ENCODE measurements around the gene WDFY2. TPM values are rescaled to one million over a fixed set of nuclear protein-coding genes. Genes with fewer than 3 reads are reported as not detected.

Gene WDFY2
- total RNA-seq, 1 donor from 2014 or later = 11.1 TPM

DNA sequence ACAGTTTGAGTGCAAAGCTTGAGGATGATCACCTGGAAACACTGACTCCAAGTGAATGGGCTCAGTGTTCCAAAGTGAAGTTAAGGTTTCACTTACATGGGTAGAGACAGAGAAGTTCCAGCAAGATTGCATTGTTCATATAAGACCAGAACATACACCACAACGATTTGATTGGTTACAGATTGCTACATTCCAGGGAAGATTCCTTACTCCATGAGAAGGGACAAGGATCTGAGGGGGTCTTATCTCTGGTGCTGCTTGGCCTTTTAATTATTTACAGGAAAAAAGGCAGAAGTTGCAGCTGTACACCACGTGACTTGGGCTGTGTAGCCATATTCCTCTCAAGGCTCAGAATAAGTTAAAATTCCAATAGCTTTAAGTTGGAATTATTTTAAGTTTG, 12.3 kb downstream of the WDFY2 start:
- H3K4me3 Mint-ChIP-seq = no peak overlapping the region
- no peaks in the 10 kb centered on the region for H3K27me3 Mint-ChIP-seq
- H3K27ac Mint-ChIP-seq = no peak overlapping the region
- H3K4me1 Mint-ChIP-seq = peaks cover 15% of the 10 kb centered on the region
- peaks cover 6% of the 10 kb centered on the region for H3K36me3 Mint-ChIP-seq (ENCODE audit: low read depth)
- intact Hi-C loops (cut with micrococcal nuclease) = no loop called here
- H3K9me3 Mint-ChIP-seq = peaks cover 5% of the 10 kb centered on the region
- DNase-seq = no peak

DNA sequence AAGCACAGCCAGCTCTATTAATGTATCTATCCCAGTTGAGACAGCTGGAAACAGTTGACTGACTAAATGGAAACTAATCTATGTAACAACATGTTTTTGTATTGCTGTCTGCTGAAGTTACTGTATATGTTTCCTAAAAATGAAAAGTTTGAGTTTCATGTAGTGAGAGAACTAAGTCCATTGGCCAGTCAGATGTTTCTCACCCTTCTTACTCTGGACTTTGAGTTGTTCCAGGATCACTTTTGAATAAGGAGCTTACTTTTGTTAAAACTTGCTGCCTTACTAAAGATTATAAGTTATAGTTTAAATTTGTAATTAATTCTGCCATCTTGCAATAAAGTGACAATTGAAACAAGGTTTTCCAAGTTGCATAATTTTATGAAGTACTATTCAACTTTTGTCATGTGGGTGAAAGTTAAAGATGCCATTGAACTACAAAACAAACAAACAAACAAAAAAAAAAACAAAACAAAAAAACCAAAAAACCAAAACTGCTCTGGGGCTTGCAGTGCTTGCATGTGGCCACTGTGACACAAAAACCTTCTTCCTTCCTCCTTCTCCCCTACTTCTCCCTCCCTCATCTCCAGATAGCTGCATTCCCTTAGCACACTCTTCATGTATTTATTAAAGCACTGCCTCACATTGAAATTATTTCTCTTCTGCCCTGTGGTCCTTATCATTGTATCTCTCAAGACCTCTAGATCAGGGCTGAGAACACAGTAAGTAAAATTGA, 15.3 kb downstream of the WDFY2 start:
- no peaks in the 10 kb centered on the region for H3K27me3 Mint-ChIP-seq
- no peak overlapping the region for H3K27ac Mint-ChIP-seq
- peaks cover 15% of the 10 kb centered on the region for H3K36me3 Mint-ChIP-seq (ENCODE audit: low read depth)
- intact Hi-C loops (cut with micrococcal nuclease) = no loop called here
- peaks cover 17% of the 10 kb centered on the region for H3K9me3 Mint-ChIP-seq
- H3K4me3 Mint-ChIP-seq = no peak overlapping the region
- H3K4me1 Mint-ChIP-seq = peaks cover 15% of the 10 kb centered on the region
- DNase-seq = no peak

DNA sequence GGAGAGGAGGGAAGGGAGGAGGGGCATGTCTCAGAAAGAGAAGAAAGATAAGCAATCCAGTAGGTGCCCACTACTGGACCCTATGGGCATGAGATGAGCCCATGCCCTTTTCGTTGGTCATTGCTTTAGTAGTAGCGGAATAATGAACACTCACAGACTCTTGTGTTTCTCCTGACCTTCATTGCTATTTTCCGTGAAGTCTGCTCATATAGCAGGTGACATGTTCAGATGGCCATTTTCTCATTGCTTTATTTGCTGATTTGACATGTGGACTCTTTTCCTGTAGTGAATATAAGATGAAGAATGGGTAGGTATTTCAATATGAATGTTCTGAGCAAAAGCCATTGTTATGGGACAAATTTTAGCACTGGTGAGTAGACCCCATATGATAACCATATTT, 16.4 kb downstream of the WDFY2 start:
- DNase-seq = no peak
- Mint-ChIP-seq H3K36me3 (ENCODE audit: low read depth) (peaks cover 15% of the 10 kb centered on the region), H3K4me1 (peaks cover 14% of the 10 kb centered on the region), H3K27me3 (no peaks in the 10 kb centered on the region), H3K4me3 (no peak overlapping the region), H3K9me3 (peaks cover 22% of the 10 kb centered on the region), H3K27ac (no peak overlapping the region)
- intact Hi-C loops (cut with micrococcal nuclease) = no loop called here

- no peak overlapping the region for H3K4me3 Mint-ChIP-seq
- intact Hi-C loops (cut with micrococcal nuclease) = no loop called here
These were observed 17.6 kb downstream of the WDFY2 start for GRCh38 chr13:51601601-51602565.

GRCh38 chr13:51603716-51604115, 19.5 kb downstream of the WDFY2 start:
- H3K36me3 Mint-ChIP-seq (ENCODE audit: low read depth) = peaks cover 18% of the 10 kb centered on the region
- H3K4me3 Mint-ChIP-seq = no peak overlapping the region
- no peak overlapping the region for H3K27ac Mint-ChIP-seq
- intact Hi-C loops (cut with micrococcal nuclease) = no loop called here
- H3K27me3 Mint-ChIP-seq = no peaks in the 10 kb centered on the region
- H3K4me1 Mint-ChIP-seq = peaks cover 11% of the 10 kb centered on the region
- peaks cover 22% of the 10 kb centered on the region for H3K9me3 Mint-ChIP-seq
- DNase-seq = no peak

More at GRCh38 chr13:51601601-51602565, 17.6 kb downstream of the WDFY2 start:
- DNase-seq = no peak
- no peaks in the 10 kb centered on the region for H3K27me3 Mint-ChIP-seq
- peaks cover 15% of the 10 kb centered on the region for H3K36me3 Mint-ChIP-seq (ENCODE audit: low read depth)
- H3K27ac Mint-ChIP-seq = no peak overlapping the region
- peaks cover 14% of the 10 kb centered on the region for H3K4me1 Mint-ChIP-seq
- H3K9me3 Mint-ChIP-seq = peaks cover 22% of the 10 kb centered on the region

- Mint-ChIP-seq H3K4me3 (no peak overlapping the region), H3K27me3 (no peaks in the 10 kb centered on the region), H3K36me3 (ENCODE audit: low read depth) (peaks cover 18% of the 10 kb centered on the region), H3K27ac (no peak overlapping the region), H3K4me1 (peaks cover 4% of the 10 kb centered on the region), H3K9me3 (peaks cover 21% of the 10 kb centered on the region)
- DNase-seq = no peak
- intact Hi-C loops (cut with micrococcal nuclease) = no loop called here
These were observed 21.4 kb downstream of the WDFY2 start for GRCh38 chr13:51605698-51606097.

DNA sequence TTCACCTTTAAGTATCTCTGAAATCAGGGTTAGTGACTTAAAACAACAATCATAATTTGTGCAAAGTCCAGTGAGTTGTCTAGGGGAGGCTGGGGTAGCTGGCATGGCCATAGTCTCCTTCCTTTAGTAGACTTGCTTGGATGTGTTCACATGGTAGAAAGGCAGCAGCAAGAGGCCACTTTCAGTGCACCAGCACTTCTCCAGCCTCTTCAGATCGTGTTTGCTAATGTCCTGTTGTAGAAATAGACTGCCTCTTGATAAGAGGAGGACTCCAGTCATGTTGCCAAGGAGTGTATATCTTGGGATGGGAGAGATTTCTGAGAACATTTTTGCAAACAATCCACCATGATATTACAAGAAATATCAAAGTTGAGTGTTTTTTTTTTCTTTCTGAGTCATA, 22.9 kb downstream of the WDFY2 start:
- peaks cover 4% of the 10 kb centered on the region for H3K4me1 Mint-ChIP-seq
- H3K36me3 Mint-ChIP-seq (ENCODE audit: low read depth) = peaks cover 10% of the 10 kb centered on the region
- intact Hi-C loops (cut with micrococcal nuclease) = no loop called here
- peaks cover 12% of the 10 kb centered on the region for H3K9me3 Mint-ChIP-seq
- H3K27ac Mint-ChIP-seq = no peak overlapping the region
- H3K4me3 Mint-ChIP-seq = no peak overlapping the region
- no peak for DNase-seq
- H3K27me3 Mint-ChIP-seq = no peaks in the 10 kb centered on the region

- Mint-ChIP-seq H3K27me3 (no peaks in the 10 kb centered on the region), H3K27ac (no peak overlapping the region), H3K9me3 (peaks cover 5% of the 10 kb centered on the region), H3K4me1 (peaks cover 6% of the 10 kb centered on the region), H3K36me3 (ENCODE audit: low read depth) (peaks cover 3% of the 10 kb centered on the region), H3K4me3 (no peak overlapping the region)
- intact Hi-C loops (cut with micrococcal nuclease) = no loop called here
- no peak for DNase-seq
These were observed 24.7 kb downstream of the WDFY2 start for GRCh38 chr13:51608857-51609406.

DNA sequence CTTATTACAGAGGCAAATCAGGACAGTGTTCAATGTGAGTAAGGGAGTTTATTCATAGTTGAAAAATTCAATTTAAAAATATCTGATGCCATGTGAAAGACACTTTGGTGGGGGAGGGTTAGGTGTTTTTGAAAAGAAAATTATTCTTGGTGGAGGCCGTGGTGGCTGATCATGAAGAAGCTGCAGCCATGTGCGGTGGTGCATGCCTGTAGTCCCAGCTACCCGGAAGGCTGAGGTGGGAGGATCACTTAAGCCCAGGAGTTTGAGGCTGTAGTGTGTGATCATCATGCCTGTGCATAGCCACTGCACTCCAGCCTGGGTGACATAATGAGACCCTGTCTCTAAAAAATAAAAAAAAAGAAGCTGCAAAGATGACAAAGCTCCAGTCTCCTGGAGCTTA, 28.6 kb downstream of the WDFY2 start:
- Mint-ChIP-seq H3K27ac (no peak overlapping the region), H3K36me3 (ENCODE audit: low read depth) (no peaks in the 10 kb centered on the region), H3K4me1 (peaks cover 18% of the 10 kb centered on the region), H3K4me3 (no peak overlapping the region), H3K27me3 (no peaks in the 10 kb centered on the region), H3K9me3 (no peaks in the 10 kb centered on the region)
- DNase-seq = no peak
- intact Hi-C loops (cut with micrococcal nuclease) = no loop called here

- Mint-ChIP-seq H3K27me3 (no peaks in the 10 kb centered on the region), H3K4me3 (no peak overlapping the region), H3K27ac (no peak overlapping the region), H3K4me1 (peaks cover 18% of the 10 kb centered on the region), H3K36me3 (ENCODE audit: low read depth) (no peaks in the 10 kb centered on the region), H3K9me3 (no peaks in the 10 kb centered on the region)
- intact Hi-C loops (cut with micrococcal nuclease) = no loop called here
- DNase-seq = no peak
These were observed 29.3 kb downstream of the WDFY2 start for GRCh38 chr13:51613535-51613934.

GRCh38 chr13:51614350-51614786, 30.1 kb downstream of the WDFY2 start:
- peaks cover 22% of the 10 kb centered on the region for H3K4me1 Mint-ChIP-seq
- no peaks in the 10 kb centered on the region for H3K27me3 Mint-ChIP-seq
- no peaks in the 10 kb centered on the region for H3K9me3 Mint-ChIP-seq
- intact Hi-C loops (cut with micrococcal nuclease) = loop anchor here (1.0 kb wide), 1 partner anchor 29 kb away; no protein-coding TSS in a partner anchor
- H3K36me3 Mint-ChIP-seq (ENCODE audit: low read depth) = no peaks in the 10 kb centered on the region
- H3K4me3 Mint-ChIP-seq = peak overlapping the region; percentile 82
- peak overlapping the region; percentile 97 for H3K27ac Mint-ChIP-seq
- peak; percentile 84 for DNase-seq

DNA sequence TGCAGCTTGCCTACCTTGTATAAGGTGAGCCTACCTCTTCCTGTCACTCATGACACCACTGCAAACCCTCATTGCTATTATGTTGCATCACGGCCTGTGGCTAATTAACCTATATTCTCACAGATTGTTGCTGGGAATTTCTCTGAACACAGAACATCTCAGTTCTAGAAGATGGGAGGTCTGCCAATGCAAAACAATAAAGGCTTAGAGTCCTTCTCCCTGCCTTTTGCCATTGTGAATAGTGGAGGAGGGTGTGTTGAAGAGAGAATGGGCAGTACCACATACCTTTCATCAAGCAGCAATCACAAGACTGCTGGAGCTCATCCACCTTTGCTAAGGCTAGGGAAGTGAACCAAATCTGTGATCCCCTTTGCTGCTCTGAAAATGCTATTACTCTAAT, 34.4 kb downstream of the WDFY2 start:
- no peak overlapping the region for H3K27ac Mint-ChIP-seq
- intact Hi-C loops (cut with micrococcal nuclease) = loop anchor here (2.0 kb wide), 1 partner anchor 34 kb away; the partner anchor contains the start of gene WDFY2
- DNase-seq = no peak
- H3K27me3 Mint-ChIP-seq = no peaks in the 10 kb centered on the region
- no peak overlapping the region for H3K4me3 Mint-ChIP-seq
- no peaks in the 10 kb centered on the region for H3K36me3 Mint-ChIP-seq (ENCODE audit: low read depth)
- no peaks in the 10 kb centered on the region for H3K9me3 Mint-ChIP-seq
- H3K4me1 Mint-ChIP-seq = peaks cover 31% of the 10 kb centered on the region

- Mint-ChIP-seq H3K4me3 (no peak overlapping the region), H3K27ac (peak overlapping the region; percentile 69), H3K27me3 (no peaks in the 10 kb centered on the region), H3K36me3 (ENCODE audit: low read depth) (no peaks in the 10 kb centered on the region), H3K9me3 (no peaks in the 10 kb centered on the region), H3K4me1 (peaks cover 31% of the 10 kb centered on the region)
- intact Hi-C loops (cut with micrococcal nuclease) = loop anchor here (2.0 kb wide), 1 partner anchor 35 kb away; the partner anchor contains the start of gene WDFY2
- DNase-seq = no peak
These were observed 35.4 kb downstream of the WDFY2 start for GRCh38 chr13:51619614-51620013.

Data from activated CD4-positive, alpha-beta T cell treated with anti-CD3 and anti-CD28 coated beads, Interleukin-2, amount 10 ng/mL, durations not matched to agents 24 days and 14 days (primary cell).